ENCODE results near the gene MGRN1. TPM values are rescaled to one million over a fixed set of nuclear protein-coding genes. Genes with fewer than 3 reads are reported as not detected.
"Not testable (repeated sequence)": the region's sequence is repeated elsewhere in the genome, so short reads cannot be mapped to it uniquely, and the experiment has no call there.

The MGRN1 gene
- polyA plus RNA-seq, 3 donors, result 35.5 to 42.6 (median 35.8) TPM

- DNase-seq (ENCODE audit: low read depth in 3 of 3, low spot score in 2 of 3), result no peak
Measured at GRCh38 chr16:4714996-4715395, 90.4 kb downstream of the MGRN1 start.

DNA sequence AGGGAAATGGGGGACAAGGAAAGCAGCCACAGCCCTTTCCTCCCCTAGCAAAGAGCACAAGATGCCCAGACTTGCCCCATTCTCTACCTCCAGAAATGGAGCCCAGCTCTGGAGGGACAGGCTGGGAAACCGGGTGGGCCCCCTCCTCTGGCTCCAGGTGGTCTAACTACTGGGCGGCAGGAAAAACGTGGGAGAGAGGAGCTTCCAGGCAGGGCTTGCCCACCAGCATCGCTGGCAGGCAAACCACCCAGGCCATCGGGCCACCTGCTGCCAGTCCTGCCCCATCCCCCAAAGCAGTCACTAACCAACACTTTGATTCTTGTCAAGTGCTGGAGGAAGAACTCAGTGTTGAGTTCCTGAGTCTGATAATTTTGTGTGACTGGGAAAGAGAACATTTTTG is 93.8 kb downstream of the MGRN1 start:
- DNase-seq (ENCODE audit: low read depth in 3 of 3, low spot score in 2 of 3), result no peak

- no peak for DNase-seq (ENCODE audit: low read depth in 3 of 3, low spot score in 2 of 3)
Measured at GRCh38 chr16:4723071-4723767, 98.6 kb downstream of the MGRN1 start.

DNA sequence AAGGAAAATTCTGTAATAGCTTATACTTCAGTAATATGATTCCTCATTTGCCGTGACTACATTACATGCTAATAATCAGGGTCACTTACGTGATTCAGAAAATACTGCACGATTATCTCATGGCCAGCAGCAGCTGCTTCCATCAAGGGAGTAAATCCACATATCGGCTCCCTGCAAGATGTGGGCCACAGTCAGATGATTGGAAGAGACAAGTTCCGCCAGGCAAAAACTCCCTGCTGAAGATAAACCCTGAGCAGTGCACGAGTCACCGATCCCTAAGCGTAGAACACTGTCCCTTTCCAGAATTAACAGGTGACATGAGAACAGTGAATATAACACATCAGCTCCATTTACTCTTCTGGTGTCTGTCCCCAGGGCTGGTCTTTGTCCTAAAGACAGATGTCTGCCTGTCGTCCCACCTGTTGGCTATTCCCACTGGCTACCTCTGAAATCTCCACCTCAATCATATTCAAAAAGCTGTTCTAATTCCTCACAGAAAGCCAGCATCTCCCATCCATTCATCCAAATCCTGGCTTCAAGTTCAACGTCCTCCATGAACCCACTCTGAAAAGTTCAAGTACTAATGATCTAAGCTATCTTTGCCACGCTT is 100.1 kb downstream of the MGRN1 start:
- DNase-seq (ENCODE audit: low read depth in 3 of 3, low spot score in 2 of 3), result no peak

DNA sequence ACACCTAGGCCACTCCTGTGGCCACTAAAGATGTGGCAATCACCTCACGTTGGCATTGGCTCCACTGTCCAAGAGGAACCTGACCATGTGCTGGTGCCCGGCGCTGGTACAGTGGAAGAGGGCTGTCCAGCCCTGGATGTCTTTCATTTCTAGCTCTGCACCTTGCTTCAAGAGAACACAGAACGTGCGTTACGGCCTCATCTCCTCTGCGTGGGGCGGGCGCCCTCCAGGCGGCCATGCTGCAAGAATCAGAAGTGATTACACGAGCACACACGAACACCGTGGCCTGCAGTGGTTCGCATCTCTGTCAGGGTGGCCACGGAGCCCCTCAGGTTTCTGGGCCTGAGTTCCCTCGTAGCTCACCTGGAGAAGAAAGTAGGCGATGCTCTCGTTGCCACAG is 102.0 kb downstream of the MGRN1 start:
- DNase-seq (ENCODE audit: low read depth in 3 of 3, low spot score in 2 of 3), result no peak

DNA sequence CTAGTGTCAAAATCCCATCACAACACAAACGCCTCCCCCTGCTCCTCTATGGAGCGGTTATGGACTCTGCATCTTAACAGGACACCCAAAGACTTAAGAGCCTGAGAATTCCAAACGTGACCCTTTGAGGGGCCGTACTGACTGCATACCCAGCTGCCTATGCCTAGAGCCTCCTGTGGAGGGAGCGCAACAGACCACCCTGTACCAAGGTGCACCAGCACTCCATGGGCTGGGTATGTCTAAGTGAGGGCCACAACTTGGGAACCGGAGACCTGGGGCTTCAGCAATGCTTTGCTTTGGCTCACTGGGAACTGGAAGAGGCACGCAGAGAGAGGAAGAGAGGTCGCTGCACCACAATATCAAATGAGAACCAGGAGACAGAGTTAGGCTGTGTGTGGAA is 104.0 kb downstream of the MGRN1 start:
- DNase-seq (ENCODE audit: low read depth in 3 of 3, low spot score in 2 of 3), result no peak

- no peak for DNase-seq (ENCODE audit: low read depth in 3 of 3, low spot score in 2 of 3)
Measured at GRCh38 chr16:4729876-4730275, 105.2 kb downstream of the MGRN1 start.

- DNase-seq (ENCODE audit: low read depth in 3 of 3, low spot score in 2 of 3), result no peak
Measured at GRCh38 chr16:4733211-4733742, 108.7 kb downstream of the MGRN1 start.

GRCh38 chr16:4733747-4734062 is 109.1 kb downstream of the MGRN1 start:
- no peak for DNase-seq (ENCODE audit: low read depth in 3 of 3, low spot score in 2 of 3)

- DNase-seq (ENCODE audit: low read depth in 3 of 3, low spot score in 2 of 3), result peak; percentile 70 to 90 (median 77)
Measured at GRCh38 chr16:4734063-4734729, 109.6 kb downstream of the MGRN1 start, which contains the start of the genes ANKS3 and DNAAF8. ANKS3 (minus strand) TSS chr16:4734271; CDS start chr16:4730149, 4,122 bp downstream. DNAAF8 (plus strand) TSS chr16:4734537; CDS start chr16:4736515, 1,978 bp downstream.

GRCh38 chr16:4734730-4735535 is 110.3 kb downstream of the MGRN1 start:
- peak; percentile 56 to 72 (median 67) for DNase-seq (ENCODE audit: low read depth in 3 of 3, low spot score in 2 of 3)

GRCh38 chr16:4736546-4736945 is 111.9 kb downstream of the MGRN1 start:
- DNase-seq (ENCODE audit: low read depth in 3 of 3, low spot score in 2 of 3), result no peak

DNA sequence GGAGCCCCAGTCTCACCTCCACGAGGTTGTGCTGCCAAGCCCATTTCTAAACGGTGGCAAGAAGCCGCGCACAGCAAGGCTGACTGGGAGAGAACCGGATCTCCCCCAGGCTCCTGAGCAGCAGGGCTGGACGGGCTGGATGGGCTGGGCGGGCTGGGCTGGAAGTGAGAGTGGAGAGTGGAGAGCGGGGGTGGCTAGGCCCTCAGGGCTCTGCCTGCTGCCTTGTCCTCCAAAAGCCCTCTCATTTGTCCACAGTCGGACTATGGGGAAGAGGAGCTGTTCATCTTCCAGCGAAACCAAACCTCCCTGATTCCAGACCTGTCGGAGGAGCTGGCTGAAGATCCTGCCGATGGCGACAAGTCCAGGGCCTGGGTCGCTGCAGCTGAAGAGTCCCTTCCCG is 112.9 kb downstream of the MGRN1 start:
- DNase-seq (ENCODE audit: low read depth in 3 of 3, low spot score in 2 of 3), result no peak

DNA sequence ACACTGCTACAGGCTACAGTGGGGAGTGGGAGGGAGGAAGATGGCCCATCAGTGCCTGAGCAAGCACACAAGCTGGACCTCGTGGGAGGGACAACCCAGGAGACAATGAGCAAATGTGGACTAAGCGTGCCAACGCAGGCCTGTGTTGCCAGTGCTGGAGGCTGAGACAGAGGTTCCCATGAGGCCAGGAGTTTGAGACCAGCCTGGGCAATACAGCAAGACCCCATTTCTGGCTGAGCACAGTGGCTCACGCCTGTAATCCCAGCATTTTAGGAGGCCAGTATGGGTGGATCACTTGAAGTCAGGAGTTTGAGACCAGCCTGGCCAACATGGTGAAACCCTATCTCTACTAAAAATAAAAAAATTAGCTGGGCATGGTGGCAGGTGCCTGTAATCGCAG is 113.7 kb downstream of the MGRN1 start:
- not testable (repeated sequence) for DNase-seq (ENCODE audit: low read depth in 3 of 3, low spot score in 2 of 3)

Other genes starting within 250 kb of the MGRN1 start
- 10 to 100 TPM; 14.3 to 17.2 (median 14.3) TPM for gene CORO7, start 208.2 kb upstream of the MGRN1 start, polyA plus RNA-seq (ENCODE audit: insufficient read length in 3 of 3)
- 10 to 100 TPM; 31.3 to 35.9 (median 34.8) TPM for gene DNAJA3, start 199.0 kb upstream of the MGRN1 start, polyA plus RNA-seq (ENCODE audit: insufficient read length in 3 of 3)
- 10 to 100 TPM; 31.4 to 44.2 (median 37.3) TPM for gene NMRAL1, start 150.2 kb upstream of the MGRN1 start, polyA plus RNA-seq (ENCODE audit: insufficient read length in 3 of 3)
- 10 to 100 TPM; 47.3 to 49.0 (median 48.3) TPM for gene HMOX2, start 148.4 kb upstream of the MGRN1 start, polyA plus RNA-seq (ENCODE audit: insufficient read length in 3 of 3)
- 10 to 100 TPM; 19.8 to 30.6 (median 26.2) TPM for gene CDIP1, start 86.1 kb upstream of the MGRN1 start, polyA plus RNA-seq (ENCODE audit: insufficient read length in 3 of 3)
- gene C16orf96, start 68.5 kb upstream of the MGRN1 start, polyA plus RNA-seq (ENCODE audit: insufficient read length in 3 of 3), result under 1 TPM; 0.08 to 0.26 (median 0.18) TPM
- 10 to 100 TPM; 10.0 to 12.1 (median 10.2) TPM for gene UBALD1, start 9.9 kb upstream of the MGRN1 start, polyA plus RNA-seq (ENCODE audit: insufficient read length in 3 of 3)
- 10 to 100 TPM; 33.1 to 42.0 (median 38.4) TPM for gene NUDT16L1, start 68.7 kb downstream of the MGRN1 start, polyA plus RNA-seq (ENCODE audit: insufficient read length in 3 of 3)
- gene ANKS3, start 109.4 kb downstream of the MGRN1 start, polyA plus RNA-seq (ENCODE audit: insufficient read length in 3 of 3), result 10 to 100 TPM; 17.0 to 19.7 (median 18.9) TPM
- gene DNAAF8, start 109.7 kb downstream of the MGRN1 start, polyA plus RNA-seq (ENCODE audit: insufficient read length in 3 of 3), result 1 to 10 TPM; 1.2 to 2.3 (median 1.8) TPM
- gene ZNF500, start 142.3 kb downstream of the MGRN1 start, polyA plus RNA-seq (ENCODE audit: insufficient read length in 3 of 3), result 10 to 100 TPM; 12.4 to 13.7 (median 13.4) TPM
- gene SEPTIN12, start 163.5 kb downstream of the MGRN1 start, polyA plus RNA-seq (ENCODE audit: insufficient read length in 3 of 3), result under 1 TPM in 1 of 3 donors, not detected in 2; 0.19 TPM
- 10 to 100 TPM in 1 of 3 donors, 1 to 10 TPM in 2; 4.3 to 11.0 (median 9.4) TPM for gene SMIM22, start 170.5 kb downstream of the MGRN1 start, polyA plus RNA-seq (ENCODE audit: insufficient read length in 3 of 3)
- 10 to 100 TPM; 29.0 to 32.3 (median 31.4) TPM for gene ROGDI, start 177.8 kb downstream of the MGRN1 start, polyA plus RNA-seq (ENCODE audit: insufficient read length in 3 of 3)
- gene GLYR1, start 222.5 kb downstream of the MGRN1 start, polyA plus RNA-seq (ENCODE audit: insufficient read length in 3 of 3), result 100 to 1,000 TPM; 130 to 138 (median 134) TPM
- gene UBN1, start 222.7 kb downstream of the MGRN1 start, polyA plus RNA-seq (ENCODE audit: insufficient read length in 3 of 3), result 10 to 100 TPM; 30.1 to 35.4 (median 33.0) TPM